DMS153 treated with DMSO at 0.1 percent for 48 hours (cell line): ENCODE measurements around the gene ID3.

ENCODE experiments used
- DNase-seq: peaks from one replicate; lab custom pipeline; 2025; ENCODE audit not compliant: unreplicated experiment; lab: John Stamatoyannopoulos, UW

ID3 gene

DNA sequence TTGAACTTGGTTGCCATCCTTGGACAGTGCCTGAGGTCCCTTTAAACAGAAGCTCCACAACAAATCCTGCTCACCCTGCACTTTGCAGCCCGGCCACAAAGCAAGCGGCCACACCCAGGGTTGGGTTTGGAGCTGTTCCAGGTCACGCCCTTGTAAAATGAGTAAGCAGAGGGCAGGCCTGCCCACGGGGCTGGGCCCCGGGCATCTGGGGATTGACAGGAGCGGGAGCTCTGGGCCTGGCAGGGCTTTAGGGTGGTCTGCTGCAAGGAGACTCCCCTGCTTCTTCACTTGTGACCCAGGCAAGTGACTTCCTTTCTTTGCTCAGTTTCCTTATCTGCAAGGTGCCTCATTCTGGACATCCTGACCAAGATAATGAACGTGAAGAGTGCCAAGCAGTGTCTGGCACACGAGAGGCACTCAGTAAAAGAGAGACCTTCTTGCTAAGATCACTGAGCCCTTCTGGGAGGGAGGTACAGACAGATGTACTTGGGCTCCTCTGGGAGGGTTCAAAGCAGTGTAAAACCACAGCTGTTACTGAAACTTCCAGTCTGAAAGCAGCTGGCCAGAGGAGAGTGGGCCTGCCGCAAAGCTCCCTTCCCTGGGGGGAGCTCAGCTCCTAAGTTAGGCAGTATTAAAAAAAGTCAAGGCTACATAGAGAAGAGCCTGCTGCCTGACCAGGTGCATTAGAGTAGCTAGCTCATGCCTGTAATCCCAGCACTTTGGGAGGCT, 30.9 kb downstream of the ID3 start:
- DNase-seq = peak; percentile 88

DNA sequence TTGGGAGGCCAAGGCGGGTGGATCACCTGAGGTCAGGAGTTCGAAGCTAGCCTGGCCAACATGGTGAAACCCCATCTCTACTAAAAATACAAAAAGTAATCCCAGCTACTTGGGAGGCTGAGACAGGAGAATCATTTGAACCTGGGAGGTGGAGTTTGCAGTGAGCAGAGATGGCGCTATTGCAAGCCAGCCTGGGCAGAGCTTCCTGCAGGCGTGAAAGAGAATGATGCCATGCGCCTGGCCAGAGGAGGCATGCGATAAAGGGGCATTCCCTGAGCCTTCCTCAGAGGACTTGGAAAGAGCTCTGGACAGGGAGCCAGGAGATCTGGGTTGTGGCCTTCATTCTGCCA, 31.4 kb downstream of the ID3 start:
- no peak for DNase-seq

DNA sequence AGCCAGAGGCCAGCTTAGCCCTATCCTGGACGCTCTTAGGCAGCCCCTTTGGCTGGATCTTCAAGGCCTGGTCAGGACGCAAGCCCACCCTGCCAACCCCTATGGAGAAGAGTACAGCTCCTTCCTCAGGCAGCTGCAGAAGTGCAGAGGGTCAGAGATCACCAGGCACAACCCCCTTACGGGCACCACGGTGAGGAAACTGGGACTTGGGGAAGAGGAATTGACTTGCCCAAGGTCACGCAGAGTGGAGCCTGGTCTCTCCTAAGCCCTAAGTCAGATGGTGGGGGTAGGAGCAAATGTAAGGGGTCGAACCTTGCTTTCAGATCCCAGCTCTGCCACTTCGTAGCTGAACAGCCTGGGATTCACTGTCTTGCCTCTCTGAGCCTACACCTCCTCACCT, 31.9 kb downstream of the ID3 start:
- DNase-seq = no peak

DNA sequence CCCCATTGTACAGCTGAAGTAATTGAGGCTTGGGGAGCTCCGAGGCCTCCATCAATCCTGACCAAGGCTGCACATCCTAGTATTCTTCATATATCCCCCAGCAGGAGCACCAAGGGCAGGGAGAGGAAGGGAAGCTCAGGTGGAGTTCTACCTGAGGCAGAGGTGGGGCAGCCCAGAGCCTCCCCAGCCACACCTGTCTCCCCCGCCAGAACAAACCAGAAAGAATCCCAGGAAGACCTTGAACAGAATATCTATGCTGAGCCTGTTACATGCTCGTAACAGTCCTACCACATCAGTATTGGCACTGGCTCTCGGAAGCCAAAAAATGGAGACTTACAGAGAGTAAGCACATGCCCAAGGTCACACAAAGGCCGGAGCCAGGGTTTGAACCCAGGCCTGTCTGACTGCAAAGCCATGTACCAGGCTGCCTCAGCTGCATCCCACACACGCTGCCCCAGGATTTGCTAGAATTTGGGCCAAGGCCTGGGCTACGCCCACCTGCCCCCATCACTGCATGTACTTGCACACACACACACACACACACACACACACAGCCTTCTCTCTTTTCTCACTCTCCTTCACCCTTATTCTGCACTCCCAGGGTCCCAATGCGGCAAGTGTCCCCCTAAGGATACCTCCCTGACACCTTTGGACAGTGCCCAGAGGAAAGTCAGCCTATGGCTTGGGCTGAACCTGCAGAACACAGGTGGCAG, 32.8 kb downstream of the ID3 start:
- no peak for DNase-seq

DNA sequence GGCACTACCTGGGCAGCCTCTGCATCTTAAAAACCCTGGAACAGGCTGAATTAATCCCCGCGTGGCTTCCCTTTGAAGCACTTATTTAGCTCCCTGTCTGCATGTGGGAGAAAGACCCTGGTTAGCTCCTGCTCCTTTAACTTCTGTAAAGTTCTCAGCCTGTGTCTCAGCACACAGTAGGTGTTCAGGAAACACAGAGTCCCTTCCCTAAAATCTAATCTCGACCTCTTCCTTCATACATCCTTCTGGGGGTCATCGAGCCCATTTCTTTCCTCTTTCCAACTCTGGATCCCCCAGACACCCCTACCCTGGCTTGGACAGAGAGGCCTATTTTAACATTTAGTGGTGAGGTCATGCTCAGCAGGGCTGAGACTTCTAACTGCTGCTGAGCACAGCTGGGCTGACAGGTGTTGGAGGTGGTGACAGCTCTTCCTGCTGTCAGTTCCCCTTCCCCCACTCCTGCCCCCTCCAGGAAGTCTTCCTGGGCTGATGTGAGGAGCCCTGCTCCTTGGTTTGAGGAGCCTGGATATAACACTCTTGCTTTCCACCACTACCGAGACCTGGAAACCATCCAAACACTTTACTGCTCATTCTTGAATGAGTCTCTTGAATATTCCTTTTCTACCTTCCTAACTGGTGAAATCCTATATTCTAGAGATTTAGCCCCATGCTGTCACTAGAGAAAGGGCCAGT, 33.6 kb downstream of the ID3 start:
- DNase-seq = no peak

DNA sequence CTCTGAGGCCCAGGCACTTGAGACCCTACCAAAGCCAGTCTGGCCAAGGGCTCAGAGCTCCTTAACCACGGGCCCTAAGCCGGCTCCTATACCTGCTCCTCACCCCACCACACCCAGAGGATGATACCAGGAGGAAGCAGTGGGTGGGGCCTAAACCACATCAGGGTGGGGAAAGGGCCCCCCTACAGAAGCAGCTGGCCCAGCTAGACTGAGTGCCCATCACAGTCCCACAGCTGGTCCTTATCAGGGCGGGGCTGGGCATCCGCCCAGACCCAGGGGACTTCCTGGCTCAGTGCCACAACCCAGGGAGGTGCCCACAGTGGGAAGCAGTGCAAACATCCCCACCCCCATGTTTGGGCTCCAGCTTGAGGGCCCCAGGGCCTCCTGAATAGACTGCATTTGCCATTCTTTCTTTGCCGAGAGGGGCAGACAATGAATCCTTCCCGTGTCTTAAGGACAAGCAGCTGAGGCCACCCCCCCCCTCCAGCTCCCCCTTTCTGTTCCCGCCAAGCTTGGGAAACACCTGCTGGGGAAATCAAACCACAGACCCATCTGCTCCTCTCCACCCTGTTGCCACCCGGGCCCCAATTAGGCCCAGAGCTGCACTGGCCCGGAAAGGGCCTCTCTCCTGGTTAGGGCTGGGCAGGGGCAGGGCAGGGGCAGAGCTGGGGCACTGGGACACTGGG, 34.4 kb downstream of the ID3 start:
- DNase-seq = peak; percentile 82

DNA sequence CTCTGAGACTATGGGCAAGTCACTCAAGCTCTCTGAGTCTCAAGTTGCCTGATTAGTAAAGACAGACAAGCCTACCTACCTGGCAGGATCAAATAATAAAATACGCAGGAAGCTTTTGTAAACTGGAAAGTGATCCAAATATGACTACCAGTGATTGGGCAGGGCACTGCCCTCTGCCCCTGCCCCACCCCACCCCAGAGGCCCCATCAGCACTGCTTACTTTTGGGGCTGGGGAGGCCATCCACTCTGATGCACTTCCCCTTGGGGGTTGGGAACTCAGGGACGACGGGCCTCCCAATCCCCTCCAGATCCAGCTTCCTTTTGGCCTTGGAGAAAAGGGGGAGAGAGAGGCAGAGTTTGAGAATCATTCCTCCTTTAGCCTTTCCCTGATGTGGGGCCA, 35.1 kb downstream of the ID3 start:
- no peak for DNase-seq

DNA sequence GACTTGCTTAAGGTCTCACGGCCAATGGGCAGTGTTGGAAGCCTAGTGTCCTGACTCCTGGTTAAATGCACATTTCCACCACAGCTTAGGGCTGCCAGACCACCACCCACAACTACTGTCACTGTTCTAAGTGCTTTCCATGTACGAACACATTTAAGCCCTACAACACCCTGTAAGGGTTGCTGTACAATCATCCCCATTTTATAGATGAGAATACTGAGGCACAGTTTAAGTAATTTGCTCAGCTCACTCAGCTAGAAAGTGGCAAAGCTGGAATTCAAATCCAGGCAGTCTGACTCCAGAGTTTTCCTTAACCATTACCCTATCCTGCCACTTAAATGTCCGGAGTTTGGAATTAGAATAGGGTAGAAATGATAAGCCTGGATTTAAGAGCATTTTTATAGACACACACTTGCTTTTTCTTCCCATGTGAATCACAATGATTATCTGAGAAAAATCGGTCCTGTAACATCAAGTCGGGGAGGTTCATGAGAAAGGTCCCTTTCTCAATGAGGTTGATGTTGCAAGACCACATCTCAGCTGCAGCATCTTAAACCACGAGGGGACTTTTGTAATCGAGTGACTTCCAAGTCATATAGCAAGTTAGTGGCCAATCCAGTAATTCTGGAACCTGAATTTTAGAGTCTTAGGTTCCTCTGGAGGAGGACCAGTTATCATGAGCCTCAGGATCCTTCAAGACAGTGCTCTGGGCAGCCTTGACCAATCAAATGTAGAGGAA, 36.9 kb downstream of the ID3 start:
- DNase-seq = no peak

DNA sequence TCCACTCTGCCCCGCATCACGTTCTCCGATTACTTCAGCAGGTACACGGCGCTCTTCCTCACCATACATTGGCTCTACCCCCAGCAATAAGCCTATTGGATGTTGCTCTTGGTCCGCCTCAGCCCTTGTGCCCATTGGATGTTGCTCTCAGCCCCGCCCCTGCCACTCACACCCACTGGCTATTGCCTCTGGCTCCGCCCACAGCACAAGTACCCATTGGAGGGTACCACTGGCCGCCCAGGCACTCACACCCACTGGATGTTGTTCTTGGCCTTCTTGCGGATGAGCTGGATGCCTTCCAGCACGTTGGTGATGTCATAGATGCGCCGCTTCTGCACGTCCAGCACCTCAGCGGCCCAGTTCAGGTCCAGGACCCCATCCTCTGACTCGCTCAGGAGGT, 37.7 kb downstream of the ID3 start:
- no peak for DNase-seq

DNA sequence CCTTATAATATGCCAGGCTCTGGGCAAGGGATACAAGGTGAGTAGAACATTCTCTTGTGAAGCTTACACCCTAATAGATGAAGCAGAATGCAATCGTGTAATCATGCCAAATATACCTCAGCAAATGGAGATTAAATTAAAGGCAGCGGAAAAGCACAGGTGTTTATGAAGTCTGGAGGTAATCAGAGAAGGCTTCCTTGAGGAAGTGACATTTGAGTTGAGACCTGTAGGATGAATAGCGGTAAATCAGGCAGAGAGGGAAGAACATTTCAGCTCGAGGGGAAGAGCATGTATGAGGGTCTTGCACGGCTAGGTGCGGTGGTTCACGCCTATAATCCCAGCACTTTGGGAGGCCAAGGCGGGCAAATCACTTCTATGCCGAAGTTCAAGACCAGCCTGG, 41.7 kb downstream of the ID3 start:
- DNase-seq = no peak

DNA sequence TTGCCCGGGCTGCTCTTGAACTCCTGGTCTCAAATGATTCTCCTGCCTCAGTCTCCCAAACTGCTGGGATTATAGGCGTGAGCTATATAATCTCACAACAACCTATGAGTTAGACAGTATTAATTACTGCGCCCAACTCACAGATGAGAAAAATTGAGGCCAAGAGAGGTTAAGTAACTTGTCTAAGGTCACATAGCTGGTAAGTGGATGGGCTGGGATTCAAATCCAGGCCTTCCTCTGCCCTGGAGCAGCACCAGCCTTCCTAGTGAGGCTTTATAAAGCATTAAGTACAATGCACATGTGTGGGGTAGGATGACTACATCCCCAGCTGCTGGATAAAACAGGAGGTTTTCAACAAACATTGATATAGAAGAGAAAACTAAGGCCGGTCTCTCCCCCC, 43.4 kb downstream of the ID3 start:
- no peak for DNase-seq

DNA sequence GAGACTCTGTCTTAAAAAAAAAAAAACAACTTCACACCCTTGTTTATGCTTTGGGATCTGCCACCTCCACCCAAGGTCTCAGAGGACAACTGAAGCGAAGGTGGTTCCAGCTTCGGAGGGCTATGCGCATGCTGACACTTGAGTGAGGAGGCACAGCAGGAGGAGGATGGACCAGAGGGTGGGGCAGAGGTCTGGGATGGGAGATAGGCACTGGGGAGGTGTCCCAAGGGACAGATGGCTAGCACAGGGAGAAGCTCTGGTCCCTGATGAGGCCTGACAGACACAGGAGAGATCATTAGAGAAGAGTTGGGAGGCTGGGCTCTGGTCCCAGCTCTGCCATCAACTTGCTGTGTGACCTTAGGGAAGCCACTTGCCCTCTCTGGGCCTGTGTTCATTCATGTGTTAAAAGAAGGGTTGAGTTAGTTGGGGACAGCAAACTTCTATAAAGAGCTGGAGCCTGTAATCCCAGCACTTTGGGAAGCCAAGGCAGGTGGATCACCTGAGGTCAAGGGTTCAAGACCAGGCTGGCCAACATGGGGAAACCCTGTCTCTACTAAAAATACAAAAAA, 45.1 kb downstream of the ID3 start:
- no peak for DNase-seq

DNA sequence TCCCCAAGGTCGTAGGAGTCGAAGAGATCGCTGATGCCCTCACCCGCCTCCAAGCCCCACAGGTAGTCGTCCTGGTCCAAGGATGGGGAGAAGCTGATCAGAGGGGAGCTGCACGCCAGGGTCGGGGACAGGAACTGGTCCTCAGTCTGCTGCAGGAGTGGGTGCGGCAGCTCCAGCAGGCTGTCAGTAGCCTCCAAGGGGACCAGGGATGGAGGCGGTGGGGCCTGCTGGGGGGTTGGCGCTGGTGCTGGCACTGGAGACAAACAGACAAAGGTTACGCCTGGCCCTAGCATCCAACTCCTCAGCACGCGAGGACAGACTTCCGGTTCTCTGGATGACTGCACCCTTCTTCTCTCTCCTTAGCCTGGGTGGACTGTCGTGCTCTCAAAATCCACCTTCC, 49.4 kb downstream of the ID3 start:
- DNase-seq = no peak
